ENCODE measurements around the gene LY6G5C. TPM values are rescaled to one million over a fixed set of nuclear protein-coding genes. Genes with fewer than 3 reads are reported as not detected.
"Not testable (repeated sequence)": the region's sequence is repeated elsewhere in the genome, so short reads cannot be mapped to it uniquely, and the experiment has no call there.

LY6G5C gene
- total RNA-seq, 2 experiments from 2014 or later: 3.5 to 4.6 TPM

DNA sequence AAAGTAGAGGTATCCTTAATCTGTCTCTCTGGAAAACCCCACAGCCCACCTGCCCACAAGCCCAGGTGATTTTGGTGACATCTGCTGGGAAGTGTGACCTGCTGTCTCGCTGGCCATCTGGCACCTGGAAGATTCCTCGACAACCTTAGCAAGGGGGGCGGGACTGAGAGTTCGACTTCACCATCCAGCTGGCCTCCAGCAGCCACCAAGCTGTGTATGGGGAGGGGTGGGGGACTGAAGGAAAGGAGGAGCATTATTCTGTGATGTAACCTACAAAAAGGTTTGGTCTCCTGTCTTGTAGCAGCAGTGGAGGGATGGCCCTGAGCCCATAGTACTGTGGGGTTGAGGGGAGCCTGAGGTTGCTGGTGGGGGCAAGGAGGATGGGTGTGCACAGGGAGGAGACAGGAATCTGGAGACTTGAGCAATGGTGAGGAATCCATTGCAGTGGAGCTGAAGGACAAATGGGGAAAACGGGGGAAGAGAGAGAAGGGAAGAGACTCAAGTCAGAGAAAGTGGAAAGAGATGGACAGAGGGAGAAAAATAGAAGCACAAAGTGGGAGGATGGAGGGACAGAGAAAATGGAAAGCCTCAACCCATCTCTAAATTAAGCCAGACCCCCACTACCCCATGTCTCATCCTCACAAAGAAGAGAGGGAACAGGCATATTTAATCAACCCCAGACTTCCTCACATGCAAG, 29.8 kb upstream of the LY6G5C start:
- no peak for DNase-seq
- no peak overlapping the region for H3K4me3 Mint-ChIP-seq
- H3K27me3 Mint-ChIP-seq: peaks cover 14% of the 10 kb centered on the region
- peaks cover 13% of the 10 kb centered on the region for H3K4me1 Mint-ChIP-seq
- H3K9me3 Mint-ChIP-seq: no peaks in the 10 kb centered on the region
- no peak for ATAC-seq (ENCODE audit: low read depth)
- POLR2A ChIA-PET: interaction anchor here (0.9 to 1.0 kb wide), 2 partner anchors 7 to 12 kb away, joined by 3 read pairs; partner anchors contain the start of genes ABHD16A and MPIG6B
- peak overlapping the region; percentile 77 for H3K27ac Mint-ChIP-seq
- no peaks in the 10 kb centered on the region for H3K36me3 Mint-ChIP-seq

DNA sequence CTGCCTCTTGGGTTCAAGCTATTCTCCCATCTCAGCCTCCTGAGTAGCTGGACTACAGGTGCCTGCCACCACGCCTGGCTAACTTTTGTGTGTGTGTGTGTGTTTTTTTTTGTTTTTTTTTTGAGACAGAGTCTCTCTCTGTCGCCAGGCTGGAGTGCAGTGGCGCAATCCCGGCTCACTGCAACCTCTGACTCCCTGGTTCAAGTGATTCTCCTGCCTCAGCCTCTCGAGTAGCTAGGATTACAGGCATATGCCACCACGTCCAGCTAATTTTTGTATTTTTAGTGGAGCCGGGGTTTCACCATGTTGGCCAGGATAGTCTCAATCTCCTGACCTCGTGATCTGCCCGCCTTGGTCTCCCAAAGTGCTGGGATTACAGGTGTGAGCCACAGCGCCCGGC, 28.3 kb upstream of the LY6G5C start:
- H3K4me3 Mint-ChIP-seq; POLR2A ChIA-PET; DNase-seq; H3K27ac Mint-ChIP-seq; ATAC-seq (ENCODE audit: low read depth); H3K36me3 Mint-ChIP-seq; H3K9me3 Mint-ChIP-seq: not testable (repeated sequence)
- Mint-ChIP-seq H3K4me1 (peaks cover 13% of the 10 kb centered on the region), H3K27me3 (peaks cover 12% of the 10 kb centered on the region)

DNA sequence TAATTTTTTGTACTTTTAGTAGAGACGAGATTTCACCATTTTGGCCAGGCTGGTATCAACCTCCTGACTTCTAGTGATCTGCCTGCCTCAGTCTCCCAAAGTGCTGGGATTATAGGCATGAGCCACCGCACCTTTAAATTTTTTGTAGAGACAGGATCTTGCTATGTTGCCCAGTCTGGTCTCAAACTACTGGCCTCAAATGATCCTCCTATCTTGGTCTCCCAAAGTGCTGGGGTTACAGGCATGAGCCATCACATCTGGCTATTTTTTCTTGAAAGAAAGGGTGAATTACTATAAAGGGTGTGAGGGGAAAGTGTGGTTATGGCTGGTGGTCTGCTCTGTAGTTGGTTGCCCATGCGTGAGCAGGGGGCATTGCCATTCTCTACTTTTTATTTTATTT, 27.4 kb upstream of the LY6G5C start:
- Mint-ChIP-seq H3K4me1 (peaks cover 19% of the 10 kb centered on the region), H3K9me3 (no peaks in the 10 kb centered on the region), H3K4me3 (no peak overlapping the region), H3K27ac (no peak overlapping the region), H3K27me3 (peaks cover 9% of the 10 kb centered on the region), H3K36me3 (no peaks in the 10 kb centered on the region)
- ATAC-seq (ENCODE audit: low read depth) (no peak), DNase-seq (no peak)
- POLR2A ChIA-PET: no interaction called here

- POLR2A ChIA-PET: interaction anchor here (0.7 kb wide), 1 partner anchor 128 kb away, joined by 3 read pairs; no protein-coding TSS in a partner anchor
- no peak for DNase-seq
- no peak for ATAC-seq (ENCODE audit: low read depth)
- no peak overlapping the region for H3K27ac Mint-ChIP-seq
- no peak overlapping the region for H3K4me3 Mint-ChIP-seq
- no peaks in the 10 kb centered on the region for H3K36me3 Mint-ChIP-seq
- peaks cover 19% of the 10 kb centered on the region for H3K4me1 Mint-ChIP-seq
- peaks cover 6% of the 10 kb centered on the region for H3K27me3 Mint-ChIP-seq
- H3K9me3 Mint-ChIP-seq: no peaks in the 10 kb centered on the region
Observed at GRCh38 chr6:31707701-31708100, 26.8 kb upstream of the LY6G5C start.

DNA sequence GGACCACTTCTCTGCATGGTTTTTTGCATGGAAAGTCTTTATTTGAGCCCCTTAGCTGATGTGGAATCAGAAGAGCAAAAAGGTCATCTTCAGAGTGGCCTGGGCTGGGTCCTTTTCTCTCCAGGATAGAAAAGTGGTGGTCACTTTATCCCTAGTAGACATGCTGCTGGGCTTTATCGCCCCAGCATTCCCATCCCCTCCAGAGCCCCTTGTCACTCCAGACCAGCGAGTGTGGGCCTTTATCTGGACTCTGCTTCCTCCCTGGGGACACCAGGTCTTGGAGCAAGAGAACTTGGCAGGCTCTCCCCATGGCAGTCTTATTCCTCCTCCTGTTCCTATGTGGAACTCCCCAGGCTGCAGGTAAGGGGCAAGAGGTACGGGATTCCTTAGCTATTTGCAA, 25.7 kb upstream of the LY6G5C start, which contains the start of gene LY6G6F:
LY6G6F (plus strand) TSS at position 268 of the 400 bp plus-strand sequence; CDS start at position 309, 41 bp downstream.
- POLR2A ChIA-PET: interaction anchor here (0.9 to 5.4 kb wide), 2 partner anchors 9 to 32 kb away, joined by 3 to 34 read pairs; partner anchors contain the start of genes LY6G6D and MSH5
- no peaks in the 10 kb centered on the region for H3K36me3 Mint-ChIP-seq
- peaks cover 3% of the 10 kb centered on the region for H3K27me3 Mint-ChIP-seq
- H3K4me1 Mint-ChIP-seq: peaks cover 20% of the 10 kb centered on the region
- no peak for DNase-seq
- ATAC-seq (ENCODE audit: low read depth): no peak
- H3K4me3 Mint-ChIP-seq: no peak within 1 kb of the TSS
- H3K9me3 Mint-ChIP-seq: no peaks in the 10 kb centered on the region
- H3K27ac Mint-ChIP-seq: no peak within 1 kb of the TSS

DNA sequence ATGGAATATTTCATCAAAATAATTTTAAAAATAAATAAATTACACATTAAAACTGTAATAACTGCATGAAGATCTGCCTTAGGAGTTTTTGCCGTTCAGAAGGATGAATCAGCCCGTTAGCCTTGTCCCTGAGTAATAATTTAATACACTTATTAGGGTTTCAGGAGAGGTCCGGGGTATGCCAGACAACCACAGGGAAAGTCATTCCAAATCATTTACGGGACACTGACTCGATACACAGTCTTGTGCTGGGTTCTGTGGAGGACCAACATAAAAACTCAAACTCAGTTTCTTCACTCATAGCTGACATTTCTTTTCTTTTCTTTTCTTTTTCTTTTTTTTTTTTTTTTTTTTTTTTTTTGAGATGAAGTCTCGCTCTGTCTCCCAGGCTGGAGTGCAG, 25.1 kb upstream of the LY6G5C start:
- Mint-ChIP-seq H3K9me3 (no peaks in the 10 kb centered on the region), H3K27ac (no peak overlapping the region), H3K27me3 (peaks cover 3% of the 10 kb centered on the region), H3K4me1 (peaks cover 23% of the 10 kb centered on the region), H3K4me3 (no peak overlapping the region), H3K36me3 (no peaks in the 10 kb centered on the region)
- ATAC-seq (ENCODE audit: low read depth) (no peak), DNase-seq (no peak)
- POLR2A ChIA-PET: interaction anchor here (0.6 to 5.4 kb wide), 4 partner anchors 9 to 233 kb away, joined by 3 to 34 read pairs (median 4); partner anchors contain the start of genes LY6G6D and MSH5

DNA sequence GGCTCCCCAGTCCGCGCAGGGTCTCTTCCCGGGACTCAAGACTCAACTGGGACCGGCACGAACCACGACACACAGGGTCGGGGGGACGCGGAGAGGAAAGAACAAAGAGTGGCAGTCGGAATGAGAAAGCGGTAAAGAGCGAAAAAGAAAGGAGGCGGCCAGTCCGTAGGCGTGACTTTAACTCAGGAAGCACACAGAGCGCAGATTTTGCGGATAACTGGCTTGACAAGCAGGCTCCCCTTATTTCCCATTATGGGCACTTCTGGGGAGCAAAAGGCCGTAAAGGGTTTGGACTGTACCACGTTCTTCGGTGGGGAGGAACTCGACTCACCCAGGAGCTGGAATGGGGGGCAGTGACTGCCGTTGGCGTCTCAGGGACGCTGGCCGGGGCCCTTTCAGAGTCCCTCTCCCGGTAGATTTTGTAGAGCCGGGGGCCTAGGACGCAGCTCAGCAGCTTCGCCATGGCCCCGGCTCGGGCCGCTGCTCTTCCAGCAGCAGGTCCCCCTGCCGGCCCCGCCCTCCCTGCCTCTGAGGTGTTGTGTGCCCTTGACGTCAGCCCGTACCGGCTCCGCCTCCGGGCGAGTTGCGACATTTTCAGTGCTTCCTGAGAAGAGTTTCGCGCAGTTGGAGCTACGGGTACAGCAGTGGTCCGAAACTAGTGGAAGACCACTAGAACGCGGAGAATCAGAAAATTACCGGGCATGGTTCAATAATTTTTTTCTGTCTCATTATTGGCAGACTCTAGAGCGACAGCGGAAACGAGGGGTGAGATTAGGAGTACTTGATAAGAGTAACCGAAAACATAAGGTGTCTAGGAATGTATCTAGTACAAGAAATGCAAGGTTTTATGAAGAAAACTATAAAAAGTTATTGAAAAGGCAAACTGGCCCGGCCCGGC, 22.2 kb upstream of the LY6G5C start, which contains the start of gene ABHD16A:
ABHD16A (minus strand) TSS at position 506 of the 898 bp plus-strand sequence; CDS start at position 463, 43 bp downstream.
- Mint-ChIP-seq H3K4me1 (peaks cover 20% of the 10 kb centered on the region), H3K27ac (peak within 1 kb of the TSS; percentile 94), H3K36me3 (no peaks in the 10 kb centered on the region), H3K9me3 (no peaks in the 10 kb centered on the region), H3K4me3 (peak within 1 kb of the TSS; percentile 97), H3K27me3 (no peaks in the 10 kb centered on the region)
- peak; percentile 97 for DNase-seq
- POLR2A ChIA-PET: interaction anchor here (0.6 to 5.4 kb wide), 29 partner anchors 8 to 1623 kb away, joined by 3 to 34 read pairs (median 3); partner anchors contain the start of genes C6orf47, CLIC1, DDAH2 and EHMT2
- ATAC-seq (ENCODE audit: low read depth): peak; percentile 94

DNA sequence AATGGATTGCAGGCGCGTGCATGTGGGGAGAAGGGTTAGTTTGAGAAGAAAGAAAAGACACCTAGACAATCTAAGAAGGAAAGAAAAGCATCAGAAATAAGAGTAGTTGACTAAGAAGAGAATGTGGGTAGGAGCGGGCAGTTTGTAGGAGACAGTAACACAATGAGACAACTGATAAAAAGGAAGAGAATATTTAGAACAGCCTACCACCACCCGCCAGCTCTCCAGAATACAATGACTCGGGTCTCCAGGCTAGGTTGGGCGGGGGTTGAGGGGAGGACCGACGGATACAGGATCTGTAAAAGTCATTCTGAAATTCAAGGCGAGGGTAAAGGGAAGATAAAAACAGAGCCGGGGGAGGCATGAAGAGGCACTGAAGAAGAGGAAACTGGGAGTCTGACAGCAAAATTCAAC, 21.5 kb upstream of the LY6G5C start:
- Mint-ChIP-seq H3K27ac (peak overlapping the region; percentile 94), H3K27me3 (no peaks in the 10 kb centered on the region), H3K4me3 (peak overlapping the region; percentile 97), H3K9me3 (no peaks in the 10 kb centered on the region), H3K4me1 (peaks cover 24% of the 10 kb centered on the region), H3K36me3 (peaks cover 4% of the 10 kb centered on the region)
- POLR2A ChIA-PET: interaction anchor here (0.6 to 5.4 kb wide), 11 partner anchors 10 to 1624 kb away, joined by 3 to 34 read pairs (median 3); partner anchors contain the start of genes CLIC1, LSM2, LY6G5C and MSH5
- DNase-seq: no peak
- no peak for ATAC-seq (ENCODE audit: low read depth)

- no peaks in the 10 kb centered on the region for H3K27me3 Mint-ChIP-seq
- H3K4me1 Mint-ChIP-seq: peaks cover 29% of the 10 kb centered on the region
- POLR2A ChIA-PET: interaction anchor here (0.8 to 5.4 kb wide), 5 partner anchors 16 to 37 kb away, joined by 3 to 34 read pairs (median 10); partner anchors contain the start of genes CLIC1, LY6G5C and MSH5
- DNase-seq: no peak
- peak overlapping the region; percentile 97 for H3K4me3 Mint-ChIP-seq
- no peaks in the 10 kb centered on the region for H3K9me3 Mint-ChIP-seq
- peaks cover 8% of the 10 kb centered on the region for H3K36me3 Mint-ChIP-seq
- ATAC-seq (ENCODE audit: low read depth): no peak
- peak overlapping the region; percentile 94 for H3K27ac Mint-ChIP-seq
Observed at GRCh38 chr6:31701666-31702404, 21.0 kb upstream of the LY6G5C start.

- Mint-ChIP-seq H3K36me3 (peaks cover 8% of the 10 kb centered on the region), H3K4me1 (peaks cover 29% of the 10 kb centered on the region), H3K27me3 (no peaks in the 10 kb centered on the region), H3K4me3 (peak overlapping the region; percentile 97), H3K9me3 (no peaks in the 10 kb centered on the region), H3K27ac (no peak overlapping the region)
- POLR2A ChIA-PET: no interaction called here
- DNase-seq (no peak), ATAC-seq (ENCODE audit: low read depth) (no peak)
Observed at GRCh38 chr6:31700740-31701401, 20.0 kb upstream of the LY6G5C start.

DNA sequence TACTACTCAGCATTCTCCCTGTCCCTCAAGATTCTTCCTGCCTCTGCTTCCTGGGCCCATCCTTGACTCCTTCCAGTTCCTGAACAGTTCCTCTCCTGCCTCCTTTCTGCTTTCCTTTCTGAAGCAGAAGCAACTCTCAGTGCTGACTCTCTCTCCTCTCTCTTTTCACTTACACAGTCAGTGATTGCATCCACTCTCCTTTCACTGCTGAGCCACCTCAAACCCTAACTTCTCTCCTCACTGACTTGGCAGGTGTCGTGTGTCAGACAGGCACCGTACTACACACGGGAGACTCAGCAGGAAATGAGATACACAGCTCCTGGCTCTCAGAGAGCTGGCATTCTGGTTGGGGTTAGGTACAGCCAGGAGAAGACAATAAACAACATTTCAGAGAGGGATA, 16.7 kb upstream of the LY6G5C start:
- Mint-ChIP-seq H3K27ac (peak overlapping the region; percentile 65), H3K36me3 (peaks cover 9% of the 10 kb centered on the region), H3K27me3 (no peaks in the 10 kb centered on the region), H3K4me3 (no peak overlapping the region), H3K4me1 (peaks cover 23% of the 10 kb centered on the region), H3K9me3 (no peaks in the 10 kb centered on the region)
- ATAC-seq (ENCODE audit: low read depth): no peak
- POLR2A ChIA-PET: no interaction called here
- DNase-seq: no peak

DNA sequence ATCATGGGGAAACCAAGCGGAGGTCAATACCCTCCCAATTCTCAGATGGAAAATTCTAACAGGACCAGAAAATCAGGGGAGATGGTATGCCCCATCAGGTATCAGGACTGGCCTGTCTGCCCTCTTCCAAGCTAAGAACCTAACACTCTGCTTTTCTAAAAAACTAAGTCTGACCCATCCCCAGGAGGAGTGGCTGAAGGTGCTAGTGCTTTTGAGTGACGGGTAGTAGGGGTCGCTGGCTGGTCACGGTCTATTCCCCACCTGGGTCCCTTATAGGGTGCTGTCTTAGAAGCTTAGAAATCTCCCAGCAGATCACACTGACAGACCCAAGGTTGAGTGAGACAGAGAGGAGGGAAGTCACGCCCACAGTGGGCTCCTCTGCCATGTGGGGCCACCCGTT, 12.7 kb upstream of the LY6G5C start:
- Mint-ChIP-seq H3K9me3 (no peaks in the 10 kb centered on the region), H3K36me3 (peaks cover 9% of the 10 kb centered on the region), H3K27ac (no peak overlapping the region), H3K4me3 (no peak overlapping the region), H3K4me1 (peaks cover 8% of the 10 kb centered on the region), H3K27me3 (no peaks in the 10 kb centered on the region)
- DNase-seq (no peak), ATAC-seq (ENCODE audit: low read depth) (no peak)
- POLR2A ChIA-PET: interaction anchor here (0.8 to 1.7 kb wide), 4 partner anchors 9 to 29 kb away, joined by 3 to 7 read pairs (median 6); partner anchors contain the start of genes GPANK1 and LY6G5C

Measured in activated naive CD8-positive, alpha-beta T cell treated with anti-CD3 and anti-CD28 coated beads, Interleukin-2, amount 10 ng/mL, durations not matched to agents 7 days and 5 days (primary cell).